ENCODE measurements around the gene PCSK9.
A peak's percentile ranks its signal among the peaks of the same experiment; 100 is the strongest.

Gene PCSK9

DNA sequence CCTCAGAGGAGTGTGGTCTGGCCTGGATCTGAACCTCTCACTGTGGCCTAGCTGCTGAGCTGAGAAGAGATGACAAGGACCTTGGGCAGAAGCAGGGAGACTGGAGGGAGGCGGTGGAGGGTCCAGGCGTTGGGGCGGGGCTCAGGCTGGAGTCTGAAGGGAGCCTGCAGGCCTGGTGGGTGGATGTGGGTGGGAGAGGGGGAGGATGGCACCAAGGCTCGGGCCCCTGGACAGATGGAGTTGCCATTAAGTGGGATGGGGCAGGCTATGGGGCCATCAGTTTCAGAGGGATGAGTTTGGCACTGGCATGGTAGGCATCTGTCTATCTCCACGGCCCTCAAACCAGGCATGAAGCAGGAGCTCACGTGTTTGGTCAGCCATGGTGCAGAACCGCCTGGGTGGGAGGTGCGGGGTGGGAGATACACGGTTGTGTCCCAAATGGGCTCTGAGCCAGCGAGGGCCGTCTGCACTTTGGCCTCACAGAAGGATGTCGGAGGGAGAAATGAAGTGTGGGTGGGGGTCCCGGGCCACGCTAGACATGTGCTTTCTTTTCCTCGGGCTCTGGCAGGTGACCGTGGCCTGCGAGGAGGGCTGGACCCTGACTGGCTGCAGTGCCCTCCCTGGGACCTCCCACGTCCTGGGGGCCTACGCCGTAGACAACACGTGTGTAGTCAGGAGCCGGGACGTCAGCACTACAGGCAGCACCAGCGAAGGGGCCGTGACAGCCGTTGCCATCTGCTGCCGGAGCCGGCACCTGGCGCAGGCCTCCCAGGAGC lies 23.6 kb downstream of the PCSK9 start:
- TF ChIP-seq, protein P1, sequence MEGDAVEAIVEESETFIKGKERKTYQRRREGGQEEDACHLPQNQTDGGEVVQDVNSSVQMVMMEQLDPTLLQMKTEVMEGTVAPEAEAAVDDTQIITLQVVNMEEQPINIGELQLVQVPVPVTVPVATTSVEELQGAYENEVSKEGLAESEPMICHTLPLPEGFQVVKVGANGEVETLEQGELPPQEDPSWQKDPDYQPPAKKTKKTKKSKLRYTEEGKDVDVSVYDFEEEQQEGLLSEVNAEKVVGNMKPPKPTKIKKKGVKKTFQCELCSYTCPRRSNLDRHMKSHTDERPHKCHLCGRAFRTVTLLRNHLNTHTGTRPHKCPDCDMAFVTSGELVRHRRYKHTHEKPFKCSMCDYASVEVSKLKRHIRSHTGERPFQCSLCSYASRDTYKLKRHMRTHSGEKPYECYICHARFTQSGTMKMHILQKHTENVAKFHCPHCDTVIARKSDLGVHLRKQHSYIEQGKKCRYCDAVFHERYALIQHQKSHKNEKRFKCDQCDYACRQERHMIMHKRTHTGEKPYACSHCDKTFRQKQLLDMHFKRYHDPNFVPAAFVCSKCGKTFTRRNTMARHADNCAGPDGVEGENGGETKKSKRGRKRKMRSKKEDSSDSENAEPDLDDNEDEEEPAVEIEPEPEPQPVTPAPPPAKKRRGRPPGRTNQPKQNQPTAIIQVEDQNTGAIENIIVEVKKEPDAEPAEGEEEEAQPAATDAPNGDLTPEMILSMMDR (IDR thresholded peaks at IDR 0.05; ENCODE audit: extremely low read depth, missing control alignments) = no peak
- DNase-seq (ENCODE audit: low spot score) = no peak

DNA sequence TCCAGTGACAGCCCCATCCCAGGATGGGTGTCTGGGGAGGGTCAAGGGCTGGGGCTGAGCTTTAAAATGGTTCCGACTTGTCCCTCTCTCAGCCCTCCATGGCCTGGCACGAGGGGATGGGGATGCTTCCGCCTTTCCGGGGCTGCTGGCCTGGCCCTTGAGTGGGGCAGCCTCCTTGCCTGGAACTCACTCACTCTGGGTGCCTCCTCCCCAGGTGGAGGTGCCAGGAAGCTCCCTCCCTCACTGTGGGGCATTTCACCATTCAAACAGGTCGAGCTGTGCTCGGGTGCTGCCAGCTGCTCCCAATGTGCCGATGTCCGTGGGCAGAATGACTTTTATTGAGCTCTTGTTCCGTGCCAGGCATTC lies 24.2 kb downstream of the PCSK9 start:
- TF ChIP-seq, protein P1 (IDR thresholded peaks at IDR 0.05; ENCODE audit: extremely low read depth, missing control alignments) = no peak
- no peak for DNase-seq (ENCODE audit: low spot score)

DNA sequence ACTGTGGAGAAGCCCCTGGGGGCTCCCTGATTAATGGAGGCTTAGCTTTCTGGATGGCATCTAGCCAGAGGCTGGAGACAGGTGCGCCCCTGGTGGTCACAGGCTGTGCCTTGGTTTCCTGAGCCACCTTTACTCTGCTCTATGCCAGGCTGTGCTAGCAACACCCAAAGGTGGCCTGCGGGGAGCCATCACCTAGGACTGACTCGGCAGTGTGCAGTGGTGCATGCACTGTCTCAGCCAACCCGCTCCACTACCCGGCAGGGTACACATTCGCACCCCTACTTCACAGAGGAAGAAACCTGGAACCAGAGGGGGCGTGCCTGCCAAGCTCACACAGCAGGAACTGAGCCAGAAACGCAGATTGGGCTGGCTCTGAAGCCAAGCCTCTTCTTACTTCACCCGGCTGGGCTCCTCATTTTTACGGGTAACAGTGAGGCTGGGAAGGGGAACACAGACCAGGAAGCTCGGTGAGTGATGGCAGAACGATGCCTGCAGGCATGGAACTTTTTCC lies 24.8 kb downstream of the PCSK9 start:
- DNase-seq (ENCODE audit: low spot score) = peak; percentile 16
- TF ChIP-seq, protein P1 (IDR thresholded peaks at IDR 0.05; ENCODE audit: extremely low read depth, missing control alignments) = peak; percentile 47

DNA sequence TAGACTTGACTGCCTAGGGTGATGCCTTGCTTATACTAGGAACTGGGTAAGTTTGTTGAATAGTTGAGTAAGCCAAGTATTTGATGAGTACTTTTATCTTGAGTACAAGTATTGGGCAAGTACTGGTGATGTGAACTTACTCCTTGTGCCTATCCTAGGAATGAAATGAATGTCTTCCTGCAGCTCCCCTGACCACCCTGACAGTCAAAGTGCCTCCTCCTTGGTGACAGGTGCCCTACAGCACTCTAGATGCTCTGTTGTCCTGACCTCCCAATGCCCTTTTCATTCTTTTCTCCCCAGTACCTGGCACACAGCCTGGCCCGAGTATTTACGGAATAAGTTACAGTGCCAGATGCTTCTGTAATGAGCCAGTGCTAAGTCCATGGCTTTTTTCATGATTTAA lies 25.5 kb downstream of the PCSK9 start:
- DNase-seq (ENCODE audit: low spot score) = no peak
- TF ChIP-seq, protein P1 (IDR thresholded peaks at IDR 0.05; ENCODE audit: extremely low read depth, missing control alignments) = no peak

DNA sequence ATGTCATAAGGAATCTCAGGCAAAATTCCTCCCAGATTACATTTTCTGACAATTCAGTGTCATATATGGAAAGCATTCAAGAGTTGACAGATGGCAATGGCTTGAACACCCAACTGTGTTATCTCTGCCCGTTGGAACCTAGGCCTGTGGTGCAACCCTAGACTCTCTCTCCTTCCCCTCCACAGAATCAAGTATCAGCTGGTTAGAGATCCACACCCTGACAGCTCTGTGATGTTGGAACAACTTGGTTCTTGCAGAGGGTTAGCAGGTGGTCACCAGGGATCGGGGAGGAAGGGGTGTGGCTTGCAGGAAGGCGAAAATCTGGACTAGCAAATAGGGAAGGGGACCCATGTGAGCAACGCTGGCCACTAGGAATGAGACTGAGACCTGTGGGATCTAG lies 26.3 kb downstream of the PCSK9 start:
- TF ChIP-seq, protein P1 (IDR thresholded peaks at IDR 0.05; ENCODE audit: extremely low read depth, missing control alignments) = no peak
- DNase-seq (ENCODE audit: low spot score) = no peak

DNA sequence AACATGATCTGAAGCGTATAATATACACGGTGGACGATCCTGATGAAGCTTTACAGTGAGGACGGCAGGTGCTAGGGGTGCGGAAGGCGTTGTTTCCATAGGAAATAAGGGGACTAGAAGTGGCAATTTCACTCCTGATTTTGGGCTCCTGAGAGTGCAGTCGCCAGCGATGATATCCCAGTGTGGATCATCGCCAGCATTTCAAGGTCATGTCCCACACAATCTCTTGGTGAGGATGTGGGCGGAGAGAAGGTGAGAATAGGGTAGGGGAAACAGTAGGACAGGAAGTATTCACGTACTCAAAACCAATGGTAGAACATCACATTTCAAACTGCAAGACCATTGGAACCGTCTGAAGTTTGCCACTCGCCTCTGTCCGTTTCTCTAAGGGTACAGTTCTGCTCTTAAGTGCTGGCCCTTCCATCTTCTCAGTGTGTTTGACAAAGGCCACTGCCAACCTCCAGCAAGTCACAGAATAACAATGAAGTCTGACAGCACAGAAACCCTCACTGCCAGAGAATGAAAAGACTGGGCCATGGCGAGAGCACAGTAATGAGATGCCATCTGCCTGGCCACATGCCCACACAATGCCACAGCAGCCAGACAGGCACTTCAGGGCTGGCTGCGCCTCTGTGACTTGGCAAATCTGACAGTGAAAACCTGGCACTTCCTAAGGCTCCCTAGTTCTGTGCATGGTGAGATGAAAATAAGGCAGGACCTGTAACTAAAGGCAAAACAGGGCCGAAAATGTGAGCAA lies 27.9 kb downstream of the PCSK9 start:
- TF ChIP-seq, protein P1 (IDR thresholded peaks at IDR 0.05; ENCODE audit: extremely low read depth, missing control alignments) = no peak
- DNase-seq (ENCODE audit: low spot score) = no peak

DNA sequence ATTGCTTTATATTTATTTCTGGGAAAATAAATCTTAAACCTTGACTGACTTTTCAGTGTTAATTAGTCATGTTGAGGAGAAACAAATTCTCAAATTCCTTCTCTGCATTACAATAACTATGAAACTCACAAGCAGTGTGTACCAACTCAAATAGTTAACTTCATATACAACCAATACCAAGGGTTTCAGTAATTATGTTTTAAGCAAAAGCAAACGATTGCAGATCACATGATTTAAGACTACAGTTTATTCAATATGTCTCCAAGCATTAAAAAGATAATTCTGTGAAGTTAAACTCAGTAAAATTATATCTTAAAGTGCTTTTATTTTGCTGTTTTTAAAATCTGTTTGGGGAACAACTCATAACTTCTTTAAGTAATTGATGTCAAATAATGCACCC lies 28.6 kb downstream of the PCSK9 start:
- no peak for DNase-seq (ENCODE audit: low spot score)
- TF ChIP-seq, protein P1 (IDR thresholded peaks at IDR 0.05; ENCODE audit: extremely low read depth, missing control alignments) = no peak
